SK-N-SH treated with all-trans-retinoic acid at 6 μM for 48 hours (cell line): ENCODE measurements around the gene BNC2.

ENCODE experiments used
- ATAC-seq: fragments of 200-7000 bp; cut with Tn5 transposase; 3 replicates; pipeline ENCODE4 v1.9.1; 2020; ENCODE audit warnings: mild to moderate bottlenecking, moderate library complexity
- ARNTL ChIP-seq: fragments of 450-650 bp; formaldehyde crosslinking; IDR thresholded peaks from 2 replicates; pipeline ENCODE4 v1.5.0; 2020; ENCODE audit warnings: low read depth, mild to moderate bottlenecking, moderate library complexity, borderline replicate concordance
- BACH2 ChIP-seq: fragments of 250-450 bp; sonication (Bioruptor Pico); IDR thresholded peaks from 2 replicates; pipeline ENCODE4 v1.9.0; 2021; ENCODE audit warnings: mild to moderate bottlenecking, borderline replicate concordance
- CREB5 ChIP-seq: fragments of 250-450 bp; sonication (Bioruptor Pico); IDR thresholded peaks from 2 replicates; pipeline ENCODE4 v1.5.1; 2020; ENCODE audit warnings: low read depth, mild to moderate bottlenecking, moderate library complexity
- CSDC2 ChIP-seq: fragments of 250-450 bp; sonication (Bioruptor Pico); IDR thresholded peaks from 2 replicates; pipeline ENCODE4 v1.5.0; 2020; ENCODE audit warnings: mild to moderate bottlenecking, moderate library complexity
- ESRRG ChIP-seq: fragments of 250-450 bp; sonication (Bioruptor Pico); IDR thresholded peaks from 2 replicates; pipeline ENCODE4 v1.6.1; 2021; ENCODE audit warnings: mild to moderate bottlenecking
- GLIS3 ChIP-seq: fragments of 250-450 bp; sonication (Bioruptor Pico); IDR thresholded peaks from 2 replicates; pipeline ENCODE4 v1.5.0; 2020; ENCODE audit warnings: mild to moderate bottlenecking, moderate library complexity
- OSR1 ChIP-seq: fragments of 250-450 bp; sonication (Bioruptor Pico); IDR thresholded peaks from 2 replicates; pipeline ENCODE4 v1.8.0; 2022; ENCODE audit warnings: moderate library complexity, mild to moderate bottlenecking, inconsistent platforms
- POU6F1 ChIP-seq: fragments of 250-450 bp; sonication (Bioruptor Pico); IDR thresholded peaks from 2 replicates; pipeline ENCODE4 v1.8.0; 2021; ENCODE audit warnings: low read depth, mild to moderate bottlenecking, moderate library complexity, borderline replicate concordance
- PPARA ChIP-seq: fragments of 250-450 bp; sonication (Bioruptor Pico); IDR thresholded peaks from 2 replicates; pipeline ENCODE4 v1.5.0; 2020; ENCODE audit warnings: mild to moderate bottlenecking, borderline replicate concordance
- RARB ChIP-seq: fragments of 250-450 bp; sonication (Bioruptor Pico); IDR thresholded peaks from 2 replicates; pipeline ENCODE4 v1.8.0; 2021; ENCODE audit warnings: mild to moderate bottlenecking, moderate library complexity
- TOX ChIP-seq: fragments of 250-450 bp; sonication (Bioruptor Pico); IDR thresholded peaks from 2 replicates; pipeline ENCODE4 v1.8.0; 2021; ENCODE audit warnings: mild to moderate bottlenecking, moderate library complexity, borderline replicate concordance
- TSHZ2 ChIP-seq: fragments of 250-450 bp; sonication (Bioruptor Pico); IDR thresholded peaks from 2 replicates; pipeline ENCODE4 v1.5.0; 2020; ENCODE audit warnings: mild to moderate bottlenecking, moderate library complexity
- ZC3H10 ChIP-seq: fragments of 250-450 bp; sonication (Bioruptor Pico); IDR thresholded peaks from 2 replicates; pipeline ENCODE4 v1.5.1; 2021; ENCODE audit warnings: mild to moderate bottlenecking, moderate library complexity
- ZFP3 ChIP-seq: fragments of 250-450 bp; sonication (Bioruptor Pico); IDR thresholded peaks from 2 replicates; pipeline ENCODE4 v1.5.0; 2020; ENCODE audit warnings: mild to moderate bottlenecking, moderate library complexity
- ZFP30 ChIP-seq: fragments of 450-650 bp; formaldehyde crosslinking; IDR thresholded peaks from 2 replicates; pipeline ENCODE4 v1.5.0; 2022; ENCODE audit warnings: mild to moderate bottlenecking, moderate library complexity
- ZNF565 ChIP-seq: fragments of 450-650 bp; formaldehyde crosslinking; conservative IDR thresholded peaks from 2 replicates; pipeline ENCODE4 v1.5.0; 2020; ENCODE audit warnings: low read depth, mild to moderate bottlenecking, moderate library complexity
- ZNF70 ChIP-seq: fragments of 450-650 bp; formaldehyde crosslinking; IDR thresholded peaks from 2 replicates; pipeline ENCODE4 v1.5.0; 2020; ENCODE audit warnings: mild to moderate bottlenecking, moderate library complexity
- ZNF8 ChIP-seq: fragments of 450-650 bp; formaldehyde crosslinking; IDR thresholded peaks from 2 replicates; pipeline ENCODE4 v1.5.0; 2020; ENCODE audit warnings: mild to moderate bottlenecking, moderate library complexity
- TF ChIP-seq, protein P1 (sequence below): fragments of 250-450 bp; sonication (Bioruptor Pico); IDR thresholded peaks from 2 replicates; pipeline ENCODE4 v1.8.0; 2020; ENCODE audit warnings: mild to moderate bottlenecking, moderate library complexity, borderline replicate concordance

The BNC2 gene

DNA sequence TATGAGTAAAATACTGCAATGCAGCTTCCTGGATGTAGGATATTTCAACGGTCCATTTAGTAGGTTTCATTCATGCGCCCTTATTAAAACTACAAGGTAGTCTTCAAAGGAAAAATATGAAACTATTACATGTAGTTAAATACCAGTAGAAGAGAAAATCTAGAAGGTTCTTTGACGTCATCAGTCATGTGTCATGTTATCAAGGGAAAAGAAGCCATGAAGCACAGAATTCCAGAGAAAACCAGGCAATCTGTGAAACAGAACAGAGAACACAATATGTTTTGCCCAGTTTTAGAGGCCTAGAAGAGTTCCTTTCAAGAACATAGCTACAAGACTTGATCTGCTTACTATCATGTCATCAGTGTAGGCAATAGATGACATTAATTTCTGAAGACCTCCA is 38.4 kb downstream of the BNC2 start:
- TF ChIP-seq GLIS3 (no peak), OSR1 (CRISPR knock-in tag) (no peak), ESRRG (CRISPR knock-in tag) (no peak), POU6F1 (CRISPR knock-in tag) (no peak), CREB5 (CRISPR knock-in tag) (no peak)
- ATAC-seq = no peak

GRCh38 chr9:16830806-16831205 is 39.7 kb downstream of the BNC2 start:
- TF ChIP-seq GLIS3 = no peak
- TF ChIP-seq TOX (CRISPR knock-in tag) = no peak
- no peak for TF ChIP-seq CSDC2 (CRISPR knock-in tag)
- no peak for TF ChIP-seq ZNF8
- TF ChIP-seq CREB5 (CRISPR knock-in tag) = no peak
- no peak for TF ChIP-seq ARNTL (CRISPR knock-in tag)
- TF ChIP-seq TSHZ2 (CRISPR knock-in tag) = no peak
- TF ChIP-seq, all 23 proteins: peak for 0
- ATAC-seq = no peak

DNA sequence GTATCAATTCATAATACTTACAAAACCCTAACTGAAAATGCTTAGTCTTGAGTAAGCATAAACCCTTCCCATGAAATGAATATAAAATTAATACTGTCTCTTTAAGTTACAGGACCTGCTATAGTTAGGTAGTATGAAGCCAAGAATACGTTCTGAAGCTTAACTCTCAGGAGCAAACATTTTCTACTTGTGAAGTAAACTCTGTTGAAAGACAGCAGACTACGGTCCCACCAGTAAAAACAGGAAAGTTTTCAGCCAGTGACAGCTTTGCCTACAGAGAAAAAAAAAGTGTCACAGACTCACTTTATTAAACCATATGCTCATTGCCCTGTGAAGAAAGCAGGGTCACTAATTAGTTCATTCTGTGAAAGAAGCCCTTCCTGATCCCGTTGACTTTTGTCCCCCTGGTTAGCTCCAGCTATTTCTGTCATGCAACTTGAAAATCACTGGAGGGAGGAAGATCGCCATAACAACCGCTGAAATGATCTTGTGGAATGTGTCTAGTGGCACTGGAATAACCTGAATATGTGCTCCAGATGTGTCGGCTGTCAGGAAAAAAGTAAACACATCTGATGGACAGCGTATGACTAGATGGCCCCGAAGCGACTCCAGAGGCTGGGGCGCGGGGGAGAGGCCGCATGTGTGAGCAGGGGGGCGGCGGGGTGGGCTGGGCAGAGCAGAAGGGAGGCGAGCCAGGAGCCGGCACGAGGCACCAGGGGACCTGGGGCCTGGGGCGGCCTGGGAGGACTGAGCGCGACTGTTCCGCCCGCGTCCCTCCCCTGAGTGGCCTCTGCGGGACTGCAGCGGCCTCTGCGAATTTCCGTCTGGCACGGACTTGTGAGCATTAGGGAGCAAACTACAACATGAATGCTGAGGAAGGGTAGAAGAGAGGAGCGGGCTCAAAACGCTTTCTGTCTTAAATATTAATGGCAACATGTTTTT is 41.9 kb downstream of the BNC2 start:
- TF ChIP-seq ZNF565 (CRISPR knock-in tag) = no peak
- no peak for TF ChIP-seq PPARA (CRISPR knock-in tag)
- TF ChIP-seq ARNTL (CRISPR knock-in tag) = no peak
- TF ChIP-seq CSDC2 (CRISPR knock-in tag) = no peak
- no peak for TF ChIP-seq ZFP30 (CRISPR knock-in tag)
- TF ChIP-seq BACH2 = no peak
- ATAC-seq = peak; percentile 58

GRCh38 chr9:16825971-16826625 is 44.4 kb downstream of the BNC2 start:
- TF ChIP-seq CSDC2 (CRISPR knock-in tag) (no peak), BACH2 (no peak), ZC3H10 (no peak), ESRRG (CRISPR knock-in tag) (no peak), TOX (CRISPR knock-in tag) (no peak), TSHZ2 (CRISPR knock-in tag) (no peak), RARB (CRISPR knock-in tag) (no peak), PPARA (CRISPR knock-in tag) (no peak), POU6F1 (CRISPR knock-in tag) (no peak), ZNF70 (CRISPR knock-in tag) (no peak), GLIS3 (no peak), ZFP30 (CRISPR knock-in tag) (no peak), ZFP3 (CRISPR knock-in tag) (no peak)
- TF ChIP-seq, protein P1, sequence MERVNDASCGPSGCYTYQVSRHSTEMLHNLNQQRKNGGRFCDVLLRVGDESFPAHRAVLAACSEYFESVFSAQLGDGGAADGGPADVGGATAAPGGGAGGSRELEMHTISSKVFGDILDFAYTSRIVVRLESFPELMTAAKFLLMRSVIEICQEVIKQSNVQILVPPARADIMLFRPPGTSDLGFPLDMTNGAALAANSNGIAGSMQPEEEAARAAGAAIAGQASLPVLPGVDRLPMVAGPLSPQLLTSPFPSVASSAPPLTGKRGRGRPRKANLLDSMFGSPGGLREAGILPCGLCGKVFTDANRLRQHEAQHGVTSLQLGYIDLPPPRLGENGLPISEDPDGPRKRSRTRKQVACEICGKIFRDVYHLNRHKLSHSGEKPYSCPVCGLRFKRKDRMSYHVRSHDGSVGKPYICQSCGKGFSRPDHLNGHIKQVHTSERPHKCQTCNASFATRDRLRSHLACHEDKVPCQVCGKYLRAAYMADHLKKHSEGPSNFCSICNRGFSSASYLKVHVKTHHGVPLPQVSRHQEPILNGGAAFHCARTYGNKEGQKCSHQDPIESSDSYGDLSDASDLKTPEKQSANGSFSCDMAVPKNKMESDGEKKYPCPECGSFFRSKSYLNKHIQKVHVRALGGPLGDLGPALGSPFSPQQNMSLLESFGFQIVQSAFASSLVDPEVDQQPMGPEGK (CRISPR knock-in tag) = no peak
- peak; percentile 27 for ATAC-seq
